NCI-H2171 (cell line): ENCODE measurements around the gene TAF4B.

Source experiments
- DNase-seq: peaks from one replicate; lab custom pipeline; 2025; lab: John Stamatoyannopoulos, UW

TAF4B gene

GRCh38 chr18:26386002-26386401 lies 159.8 kb downstream of the TAF4B start:
- DNase-seq = no peak

- DNase-seq = no peak
Observed at GRCh38 chr18:26386441-26386840, 160.2 kb downstream of the TAF4B start.

- no peak for DNase-seq
Observed at GRCh38 chr18:26394047-26394654, 167.9 kb downstream of the TAF4B start.

GRCh38 chr18:26397019-26397418 lies 170.8 kb downstream of the TAF4B start:
- DNase-seq = no peak

- DNase-seq = no peak
Observed at GRCh38 chr18:26403491-26403890, 177.2 kb downstream of the TAF4B start.

GRCh38 chr18:26405190-26405801 lies 179.1 kb downstream of the TAF4B start:
- DNase-seq = peak; percentile 5

- DNase-seq = no peak
Observed at GRCh38 chr18:26406324-26406723, 180.1 kb downstream of the TAF4B start.

GRCh38 chr18:26406854-26407517 lies 180.7 kb downstream of the TAF4B start:
- no peak for DNase-seq

- no peak for DNase-seq
Observed at GRCh38 chr18:26407736-26408601, 181.7 kb downstream of the TAF4B start.

- DNase-seq = no peak
Observed at GRCh38 chr18:26409091-26409490, 182.8 kb downstream of the TAF4B start.

GRCh38 chr18:26414901-26415440 lies 188.7 kb downstream of the TAF4B start:
- DNase-seq = no peak

GRCh38 chr18:26415631-26416030 lies 189.4 kb downstream of the TAF4B start:
- DNase-seq = no peak

GRCh38 chr18:26416652-26417150 lies 190.5 kb downstream of the TAF4B start:
- no peak for DNase-seq

- no peak for DNase-seq
Observed at GRCh38 chr18:26417190-26417589, 190.9 kb downstream of the TAF4B start.

GRCh38 chr18:26418225-26418624 lies 192.0 kb downstream of the TAF4B start:
- no peak for DNase-seq

GRCh38 chr18:26419746-26420145 lies 193.5 kb downstream of the TAF4B start:
- no peak for DNase-seq

- DNase-seq = no peak
Observed at GRCh38 chr18:26421503-26421902, 195.3 kb downstream of the TAF4B start.

GRCh38 chr18:26421931-26422330 lies 195.7 kb downstream of the TAF4B start:
- no peak for DNase-seq

- no peak for DNase-seq
Observed at GRCh38 chr18:26422472-26423162, 196.4 kb downstream of the TAF4B start.

- DNase-seq = no peak
Observed at GRCh38 chr18:26424428-26425147, 198.3 kb downstream of the TAF4B start.

- no peak for DNase-seq
Observed at GRCh38 chr18:26425148-26425531, 198.9 kb downstream of the TAF4B start.
